ENCODE data around the gene DCTN5.
"Not testable (repeated sequence)": the region's sequence is repeated elsewhere in the genome, so short reads cannot be mapped to it uniquely, and the experiment has no call there.

Gene DCTN5

DNA sequence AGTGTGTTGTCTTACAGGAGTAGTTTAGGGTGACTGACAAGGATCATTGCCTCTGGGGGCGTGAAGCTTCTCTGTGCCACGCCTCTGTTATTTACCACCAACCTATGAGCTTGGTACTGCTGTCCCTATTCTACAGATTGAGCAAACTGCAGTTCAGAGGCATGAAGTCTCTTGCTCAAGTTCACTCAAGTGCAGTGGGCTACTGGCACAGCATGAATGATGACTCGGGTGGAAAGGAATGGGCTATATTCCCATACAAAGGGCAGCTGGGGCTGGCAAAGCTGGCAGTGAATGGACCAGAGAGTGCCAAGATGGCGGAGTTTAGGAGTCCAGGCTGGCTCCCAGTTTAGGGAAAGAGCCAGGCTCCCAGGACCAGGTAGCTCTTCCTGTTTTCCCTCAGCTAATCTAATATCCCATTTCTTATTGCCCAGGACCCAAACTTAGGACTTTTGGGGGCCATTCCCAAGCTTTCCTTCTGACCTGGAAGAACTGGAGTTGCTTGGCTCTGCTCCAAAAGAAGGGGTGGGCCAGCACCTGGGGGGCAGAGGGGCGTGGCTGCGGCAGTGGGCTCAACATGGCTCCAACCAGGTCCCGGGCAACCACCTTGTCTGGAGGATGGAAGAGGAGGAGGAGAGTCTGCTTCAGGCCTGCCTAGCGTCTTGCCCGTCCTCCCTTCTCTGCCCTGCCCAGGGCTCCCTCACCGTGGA lies 50.4 kb downstream of the DCTN5 start:
- in situ Hi-C loops (cut with HindIII; ENCODE audit: low sequenced_read_pairs): no loop called here

DNA sequence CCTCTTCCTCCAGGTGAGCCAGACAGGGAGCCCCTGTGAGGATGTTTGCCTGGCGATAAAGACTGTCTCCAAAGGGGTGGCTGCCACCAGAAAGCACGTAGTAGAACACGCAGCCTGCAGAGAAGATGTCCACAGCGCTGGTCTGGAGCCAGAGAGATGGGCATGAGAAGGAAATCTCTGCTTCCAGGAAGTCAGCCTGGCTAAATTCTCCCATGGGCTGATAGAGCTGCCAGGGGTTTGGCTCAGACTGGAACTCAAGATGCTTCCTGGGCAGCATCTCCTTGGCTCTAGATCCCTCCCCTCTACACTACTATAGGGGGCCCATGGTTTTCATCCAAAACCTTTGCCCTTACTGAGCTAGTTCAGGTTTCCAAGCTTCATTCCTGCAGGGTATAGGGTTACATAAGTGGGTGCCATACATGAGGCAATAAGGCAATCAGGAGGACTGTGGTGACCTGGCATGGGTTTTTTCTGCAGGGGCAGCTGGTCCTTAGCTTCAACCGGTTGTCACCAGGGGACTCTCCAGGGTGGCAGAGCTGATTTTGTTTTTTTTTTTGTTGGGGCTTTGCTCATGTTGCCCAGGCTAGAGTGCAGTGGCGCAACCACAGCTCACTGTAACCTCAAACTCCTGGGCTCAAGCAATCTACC lies 51.0 kb downstream of the DCTN5 start:
- in situ Hi-C loops (cut with HindIII; ENCODE audit: low sequenced_read_pairs): no loop called here

DNA sequence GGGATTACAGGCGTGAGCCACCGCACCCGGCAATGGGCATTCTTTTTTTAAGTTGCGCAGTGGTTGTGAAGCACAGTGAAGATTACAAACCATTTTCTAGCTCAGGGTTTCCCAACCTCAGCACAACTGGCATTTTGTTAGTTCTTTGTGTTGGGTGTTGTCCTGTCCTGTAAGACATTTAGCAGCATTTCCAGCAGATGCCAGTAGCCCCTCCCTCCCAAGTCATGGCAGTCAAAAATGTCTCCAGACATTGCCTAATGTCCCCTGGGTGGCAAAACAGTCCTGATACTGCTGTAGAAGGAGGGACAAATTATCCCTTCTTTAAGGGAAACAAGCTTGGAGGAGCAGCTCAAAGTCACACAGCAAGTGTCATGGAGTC lies 53.0 kb downstream of the DCTN5 start:
- in situ Hi-C loops (cut with HindIII; ENCODE audit: low sequenced_read_pairs): no loop called here

DNA sequence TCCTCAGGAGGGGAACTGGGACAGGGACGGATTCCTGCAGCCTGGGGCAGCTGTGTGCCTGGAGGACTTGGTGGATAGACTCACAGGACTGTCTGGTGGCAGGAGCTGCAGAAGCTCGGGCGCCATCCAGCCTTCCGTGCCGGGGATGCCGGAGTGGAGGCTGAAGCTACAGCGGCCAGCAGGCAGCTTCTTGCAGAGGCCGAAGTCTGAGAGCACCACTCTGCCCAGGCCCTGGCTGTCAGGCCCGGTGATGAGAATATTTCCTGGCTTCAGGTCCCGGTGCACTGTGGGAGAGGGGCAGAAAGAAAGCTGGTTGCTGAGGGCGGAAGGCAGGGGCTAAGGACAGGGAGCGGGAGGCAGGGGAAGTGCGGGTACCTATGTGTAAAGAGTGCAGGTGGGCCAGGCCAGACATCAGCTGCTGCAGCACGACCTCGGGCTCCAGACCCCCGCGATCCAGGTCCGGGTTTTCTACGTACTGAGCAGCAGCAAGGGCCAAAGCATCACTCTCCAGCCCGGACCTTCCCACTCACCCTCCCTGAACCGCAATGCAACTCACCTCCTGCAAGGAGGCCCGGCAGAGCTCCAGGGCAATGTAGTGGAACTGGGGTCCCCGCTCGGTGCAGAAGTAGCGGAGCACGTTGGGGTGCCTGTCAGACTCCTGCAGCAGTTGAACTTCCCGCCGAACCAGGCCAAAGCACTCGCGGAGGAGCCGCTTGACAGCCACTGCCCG lies 53.5 kb downstream of the DCTN5 start:
- in situ Hi-C loops (cut with HindIII; ENCODE audit: low sequenced_read_pairs): no loop called here

DNA sequence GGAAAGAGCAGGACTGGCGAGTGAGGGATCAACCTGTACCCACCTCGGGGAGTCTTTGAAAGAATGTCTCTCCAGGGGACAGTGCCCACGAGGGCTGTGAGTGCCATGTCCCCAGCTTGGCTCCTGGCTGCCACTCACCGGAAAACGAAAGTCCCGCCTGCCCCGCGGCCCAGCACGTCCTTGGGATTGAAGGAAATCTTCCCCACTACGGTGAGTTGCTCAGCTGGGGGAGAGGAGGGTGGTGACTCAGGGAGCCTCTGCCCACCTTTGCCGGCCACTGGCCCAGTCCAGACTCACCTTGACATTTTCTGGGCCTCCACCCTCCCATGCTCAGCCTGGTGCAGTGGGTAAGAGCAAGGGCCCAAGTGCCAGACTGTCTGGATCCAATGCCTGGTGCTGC lies 54.5 kb downstream of the DCTN5 start:
- in situ Hi-C loops (cut with HindIII; ENCODE audit: low sequenced_read_pairs): no loop called here

DNA sequence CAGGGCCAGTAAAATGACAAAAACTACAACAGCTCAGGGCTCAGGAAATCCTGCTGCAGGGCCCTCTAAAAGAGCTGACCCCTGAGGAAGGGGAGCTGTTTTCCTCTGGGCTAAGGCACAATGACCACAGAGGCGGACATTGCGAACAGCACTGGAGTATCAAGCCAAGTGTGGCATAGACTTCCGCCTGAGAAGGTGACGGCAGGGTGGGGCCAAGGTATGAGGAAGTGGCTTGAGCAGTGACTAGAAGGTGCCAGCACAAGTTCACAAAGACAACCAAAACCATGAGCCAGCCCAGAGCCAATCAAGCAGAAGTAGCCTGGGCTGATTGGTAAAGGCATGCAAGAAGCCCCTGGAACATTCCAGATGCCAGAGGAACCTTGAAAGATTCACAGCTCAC lies 57.8 kb downstream of the DCTN5 start:
- in situ Hi-C loops (cut with HindIII; ENCODE audit: low sequenced_read_pairs): no loop called here

DNA sequence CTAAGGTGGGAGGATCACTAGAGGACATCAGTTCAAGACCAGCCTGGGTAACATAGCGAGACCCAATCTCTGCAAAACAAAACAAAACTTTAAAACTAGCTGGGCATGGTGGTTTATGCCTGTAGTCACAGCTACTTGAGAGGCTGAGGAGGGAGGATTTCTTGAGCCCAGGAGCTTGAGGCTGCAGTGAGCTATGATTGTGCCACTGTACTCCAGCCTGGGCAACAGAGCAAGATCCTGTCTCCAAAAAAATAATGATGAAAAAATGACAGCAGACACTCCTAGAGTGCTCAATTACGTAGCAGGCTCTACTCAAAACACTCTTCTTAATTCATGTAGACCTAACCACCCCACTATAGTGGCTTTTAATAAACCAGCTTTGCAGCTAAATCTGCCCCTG lies 58.8 kb downstream of the DCTN5 start:
- in situ Hi-C loops (cut with HindIII; ENCODE audit: low sequenced_read_pairs): no loop called here

DNA sequence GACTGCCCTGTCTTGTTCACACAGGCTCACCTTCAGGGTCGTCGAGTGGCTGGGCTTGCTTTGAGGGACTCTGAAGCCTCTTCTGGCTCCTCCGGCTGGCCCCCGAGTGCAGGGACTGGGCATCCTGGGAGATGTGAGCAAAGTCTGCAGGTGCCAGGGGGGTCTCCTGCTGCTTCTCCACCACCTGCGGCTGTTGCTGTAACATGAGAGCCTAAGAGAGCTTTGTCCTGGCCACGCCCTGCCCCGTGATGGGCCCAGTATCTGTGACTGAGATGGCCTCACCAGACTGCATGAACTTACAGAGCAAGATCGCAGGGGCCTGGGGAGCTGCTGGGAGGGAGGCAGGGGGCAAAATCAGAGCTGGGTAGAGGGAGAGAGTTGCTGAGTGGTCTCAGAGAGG lies 59.2 kb downstream of the DCTN5 start:
- in situ Hi-C loops (cut with HindIII; ENCODE audit: low sequenced_read_pairs): no loop called here

DNA sequence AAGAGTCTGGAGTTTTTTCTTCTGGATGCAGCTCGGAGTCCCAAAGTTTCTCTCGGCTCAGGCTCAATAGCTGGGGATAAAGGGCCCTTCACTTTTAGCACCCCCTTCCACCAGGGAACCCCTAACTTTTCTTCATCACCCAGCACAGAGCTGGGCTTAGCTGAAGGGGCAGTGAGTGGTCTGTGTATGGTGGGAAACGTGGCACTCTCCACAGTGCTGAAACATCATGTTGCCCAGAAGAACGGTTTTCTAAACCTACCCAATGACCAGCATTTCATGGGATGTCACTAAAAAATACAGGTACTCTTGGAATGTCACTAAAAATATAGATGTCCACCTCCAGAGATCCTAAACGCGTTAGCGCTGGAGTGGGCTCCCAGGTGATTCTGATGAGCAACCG lies 59.8 kb downstream of the DCTN5 start:
- in situ Hi-C loops (cut with HindIII; ENCODE audit: low sequenced_read_pairs): no loop called here

DNA sequence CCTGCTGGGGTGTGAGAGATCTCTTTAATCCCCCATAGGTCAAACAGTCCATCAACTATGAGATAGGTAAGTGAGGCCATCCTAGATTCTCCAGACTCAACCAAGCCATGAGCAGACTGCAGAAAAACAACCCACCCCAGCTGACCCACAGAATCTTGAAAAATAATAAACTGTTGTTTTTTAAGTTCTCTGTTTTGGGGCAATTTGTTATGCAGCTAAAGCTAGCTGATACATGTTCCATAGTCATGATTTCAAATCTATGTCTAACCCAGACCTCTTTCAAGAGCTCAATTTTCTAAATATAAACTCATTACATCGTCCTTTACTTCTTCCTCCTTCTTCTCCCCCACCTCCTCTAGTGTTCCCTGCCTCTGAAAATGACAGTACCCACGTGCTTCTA lies 61.7 kb downstream of the DCTN5 start:
- in situ Hi-C loops (cut with HindIII; ENCODE audit: low sequenced_read_pairs): no loop called here

DNA sequence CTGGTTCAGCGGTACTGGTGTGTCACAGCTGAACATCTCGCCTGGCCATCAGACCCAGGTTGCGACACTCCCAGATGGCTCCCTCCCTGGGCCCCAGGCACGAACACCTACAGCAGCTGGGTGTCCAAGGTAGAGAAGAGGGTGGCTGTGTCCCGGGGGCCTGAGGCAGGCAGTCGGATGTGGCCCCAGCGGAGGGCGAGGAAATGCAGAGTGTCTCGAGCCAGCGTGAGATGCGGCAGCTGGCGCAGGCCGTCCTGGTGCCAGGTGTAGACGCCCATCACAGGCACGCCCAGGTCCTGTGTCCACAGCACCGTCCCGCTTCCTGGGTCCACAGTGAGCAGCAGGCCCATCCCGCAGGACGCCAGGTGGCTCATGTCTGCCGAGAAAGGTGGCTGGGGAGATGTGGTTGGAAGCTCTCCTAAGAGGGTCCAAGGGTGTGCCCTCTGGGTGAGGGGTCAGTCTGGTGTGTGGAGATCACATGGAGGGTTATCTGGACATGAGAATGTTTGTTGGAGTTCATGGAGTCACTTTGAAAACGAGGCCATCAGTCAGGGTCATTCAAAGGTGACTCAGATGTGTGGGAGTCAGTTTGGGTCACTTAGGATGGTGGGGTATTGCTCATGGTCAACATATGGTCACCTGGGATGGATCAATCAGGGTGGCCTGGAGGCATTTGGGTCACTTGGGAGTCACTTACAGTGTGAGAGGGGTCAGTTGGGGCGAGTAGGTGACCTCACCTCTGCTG lies 63.7 kb downstream of the DCTN5 start:
- in situ Hi-C loops (cut with HindIII; ENCODE audit: low sequenced_read_pairs): no loop called here

DNA sequence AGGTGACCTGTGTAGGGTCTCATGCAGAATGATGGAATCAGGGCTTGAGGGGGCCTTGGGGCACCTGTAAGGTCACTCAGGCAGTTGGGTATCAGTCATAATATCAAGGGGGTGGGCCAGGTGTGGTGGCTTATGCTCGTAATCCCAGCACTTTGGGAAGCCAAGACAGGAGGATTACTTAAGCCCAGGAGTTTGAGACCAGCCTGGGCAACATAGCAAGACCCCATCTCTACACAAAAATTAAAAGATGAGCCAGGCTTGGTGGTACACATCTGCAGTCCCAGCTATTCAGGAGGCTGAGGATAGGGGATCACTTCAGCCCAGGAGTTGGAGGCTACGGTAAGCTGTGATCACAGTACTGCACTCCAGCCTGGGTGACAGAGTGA lies 64.2 kb downstream of the DCTN5 start:
- in situ Hi-C loops (cut with HindIII; ENCODE audit: low sequenced_read_pairs): no loop called here

DNA sequence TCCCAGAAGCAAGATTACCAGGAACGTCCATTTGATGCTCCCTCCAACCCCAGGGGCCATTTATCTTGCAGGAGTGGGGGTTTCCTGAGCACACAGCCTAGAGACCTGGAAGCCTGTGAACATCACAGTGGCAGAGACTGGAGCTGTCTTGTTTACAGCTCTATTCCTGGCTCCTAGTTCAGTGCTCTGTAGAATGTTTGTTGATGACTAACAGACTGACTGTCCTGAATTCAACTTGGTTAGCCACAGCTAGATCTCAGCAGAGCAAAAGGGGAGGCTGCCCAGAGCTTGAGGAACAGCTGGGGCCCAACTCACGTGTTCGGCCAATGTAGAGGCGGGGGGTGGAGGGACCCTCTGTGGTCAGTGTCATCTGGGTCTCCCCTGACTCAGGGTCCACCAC lies 65.2 kb downstream of the DCTN5 start:
- in situ Hi-C loops (cut with HindIII; ENCODE audit: low sequenced_read_pairs): no loop called here

DNA sequence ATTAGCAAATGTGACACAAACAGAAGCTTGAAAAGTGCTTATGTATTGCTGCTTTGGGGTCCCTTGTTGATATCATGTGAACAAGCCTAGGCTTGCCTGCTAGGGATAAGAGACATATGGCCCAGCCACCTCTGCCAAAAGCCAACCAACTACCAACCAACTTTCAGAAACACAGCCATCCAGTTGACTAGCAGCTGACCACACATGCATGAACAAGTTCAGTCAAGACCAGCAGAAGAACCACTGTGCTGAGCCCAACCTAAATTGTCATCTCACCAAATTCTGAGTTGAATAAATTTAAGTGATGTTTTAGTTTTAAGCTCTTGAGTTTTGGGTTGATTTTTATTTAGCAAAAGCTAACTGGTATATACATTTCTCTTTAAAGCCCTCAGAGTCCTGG lies 68.3 kb downstream of the DCTN5 start:
- in situ Hi-C loops (cut with HindIII; ENCODE audit: low sequenced_read_pairs): no loop called here

DNA sequence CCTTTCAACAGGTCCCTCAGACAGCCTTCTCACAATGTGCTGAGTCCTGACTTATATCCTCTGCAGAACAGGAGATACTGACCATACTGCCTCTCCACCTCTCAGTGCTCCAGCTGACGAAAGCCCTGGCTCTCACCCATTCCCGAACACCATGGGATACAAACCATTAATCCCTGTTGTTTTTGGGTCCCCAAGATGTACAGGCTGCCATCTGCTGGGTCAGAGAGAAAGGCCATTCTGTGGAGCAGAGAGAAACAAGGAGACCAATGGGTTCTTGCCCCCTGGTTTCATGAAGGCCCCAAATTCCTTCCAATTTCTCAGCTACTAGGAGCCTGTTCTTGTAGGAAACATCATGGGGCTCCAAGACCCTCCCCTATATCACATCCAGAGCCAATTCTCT lies 68.7 kb downstream of the DCTN5 start:
- in situ Hi-C loops (cut with HindIII; ENCODE audit: low sequenced_read_pairs): no loop called here

DNA sequence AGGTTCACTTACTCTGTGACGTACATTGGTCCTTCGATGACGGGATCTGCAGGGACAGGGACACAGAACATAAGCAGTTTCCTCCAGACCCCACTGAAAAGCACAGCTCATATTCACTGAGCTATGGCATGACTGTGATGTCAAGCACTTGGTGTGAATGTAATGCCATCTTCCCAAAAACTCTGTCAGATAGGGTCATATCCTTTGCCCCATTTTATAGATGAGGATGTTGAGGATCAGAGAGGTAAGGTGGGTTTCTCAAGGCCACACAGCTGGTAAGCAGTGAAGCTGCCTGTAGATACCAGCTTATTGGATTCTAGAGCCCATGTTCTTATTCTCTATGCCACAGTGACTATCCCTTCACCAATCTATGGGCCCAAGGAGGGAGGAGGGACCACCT lies 69.2 kb downstream of the DCTN5 start:
- in situ Hi-C loops (cut with HindIII; ENCODE audit: low sequenced_read_pairs): no loop called here

DNA sequence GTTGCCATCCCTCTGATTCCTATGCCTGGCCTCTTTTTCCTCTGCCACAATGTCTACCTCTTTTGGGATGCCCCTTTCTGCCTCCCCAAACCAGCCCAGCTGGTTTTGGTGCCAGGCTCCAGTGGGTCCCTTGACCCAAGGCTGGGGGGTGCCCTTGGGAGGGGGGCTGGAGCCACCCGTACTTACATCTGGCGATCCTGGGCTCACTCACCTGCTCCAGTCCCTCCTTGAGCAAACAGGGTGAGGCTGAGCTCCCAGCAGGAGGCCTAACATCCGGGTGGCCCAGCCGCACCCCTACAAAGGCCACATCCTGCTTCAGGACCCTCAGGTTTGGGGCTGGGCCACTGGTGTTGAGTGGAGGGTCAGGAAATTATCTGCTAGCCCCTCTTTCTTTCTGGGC lies 70.5 kb downstream of the DCTN5 start:
- in situ Hi-C loops (cut with HindIII; ENCODE audit: low sequenced_read_pairs): no loop called here

DNA sequence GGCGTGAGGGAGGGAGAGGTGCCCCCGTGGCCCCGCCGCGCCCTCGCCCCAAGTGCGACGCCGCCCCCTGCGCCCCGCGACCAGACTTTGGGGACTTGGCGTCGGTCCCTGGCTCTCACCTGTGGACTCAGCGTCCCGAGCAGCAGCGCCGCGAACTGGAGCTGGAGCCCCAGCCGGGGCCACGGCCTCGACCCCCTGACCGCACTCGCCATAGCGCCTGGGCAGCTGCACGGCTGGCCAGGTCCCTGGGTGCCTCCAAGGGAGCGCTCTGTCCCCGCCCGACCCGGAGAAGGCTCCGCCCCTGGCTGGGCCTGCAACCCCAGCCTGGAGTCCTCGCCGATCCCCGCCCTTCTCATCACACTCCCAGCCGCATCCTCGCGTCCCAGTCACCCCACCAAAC lies 71.7 kb downstream of the DCTN5 start, which contains the start of gene ERN2:
TSS of gene ERN2 (minus strand) at position 247 of the 400 bp plus-strand sequence. CDS start at position 212, 35 bp downstream.
- in situ Hi-C loops (cut with HindIII; ENCODE audit: low sequenced_read_pairs): no loop called here

DNA sequence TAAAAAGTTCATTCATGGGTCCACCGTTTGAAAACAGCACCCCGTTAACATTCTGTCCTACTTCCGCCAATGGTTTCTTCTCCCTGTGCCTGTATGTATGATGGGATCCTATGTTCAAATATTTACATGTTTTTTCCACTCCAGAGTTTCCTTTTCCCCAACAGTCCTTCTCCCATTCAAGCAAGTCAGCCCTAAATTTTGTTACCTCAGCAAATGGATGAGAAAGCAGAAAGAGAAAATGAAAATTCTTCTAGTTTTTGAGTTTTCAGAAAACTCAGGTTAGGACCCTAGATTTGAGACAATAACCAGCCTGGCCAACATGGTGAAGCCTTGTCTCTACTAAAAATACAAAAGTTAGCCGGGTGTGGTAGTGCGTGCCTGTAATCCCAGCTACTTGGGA lies 75.2 kb downstream of the DCTN5 start:
- in situ Hi-C loops (cut with HindIII; ENCODE audit: low sequenced_read_pairs): no loop called here

DNA sequence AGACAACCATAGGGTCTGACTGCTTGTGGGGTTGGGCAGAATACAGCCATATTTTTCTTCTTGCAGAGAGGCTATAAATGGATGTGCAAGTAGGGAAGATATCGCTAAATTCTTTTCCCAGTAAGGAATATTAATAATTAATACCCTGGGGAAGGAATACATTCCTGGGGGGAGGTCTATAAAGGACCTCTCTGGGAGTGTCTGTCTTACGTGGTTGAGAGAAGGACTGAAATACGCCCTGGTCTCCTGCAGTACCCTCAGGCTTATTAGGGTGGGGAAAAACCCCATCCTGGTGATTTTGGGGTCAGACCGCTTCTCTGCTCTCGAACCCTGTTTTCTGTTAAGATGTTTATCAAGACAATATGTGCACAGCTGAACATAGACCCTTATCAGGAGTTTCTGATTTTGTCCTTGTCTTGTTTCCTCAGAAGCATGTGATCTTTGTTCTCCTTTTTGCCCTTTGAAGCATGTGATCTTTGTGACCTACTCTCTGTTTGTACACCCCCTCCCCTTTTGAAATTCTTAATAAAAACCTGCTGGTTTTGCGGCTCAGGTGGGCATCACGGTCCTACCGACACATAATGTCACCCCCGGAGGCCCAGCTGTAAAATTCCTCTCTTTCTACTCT lies 81.5 kb downstream of the DCTN5 start:
- in situ Hi-C loops (cut with HindIII; ENCODE audit: low sequenced_read_pairs): not testable (repeated sequence)
